Memory B cell (primary cell): ENCODE data around the gene PNPLA7.
"Not testable (repeated sequence)": the region's sequence is repeated elsewhere in the genome, so short reads cannot be mapped to it uniquely, and the experiment has no call there.

ENCODE experiments used
- ATAC-seq: fragments of 150-1000 bp; cut with Tn5 transposase; 2 replicates; pipeline ENCODE4 v1.10.0; 2021; ENCODE audit warnings: low read depth, mild to moderate bottlenecking, moderate library complexity
- DNase-seq, 2 donors: peaks; one replicate each; pipeline ENCODE4 v3.0.0; 2022; ENCODE audit warnings: low spot score in 2 of 2
- H3K27ac Mint-ChIP-seq: one replicate; pipeline ENCODE4 v1.8.0; 2022; ENCODE audit warnings: mild to moderate bottlenecking, moderate library complexity, mixed read lengths
- H3K27me3 Mint-ChIP-seq: one replicate; pipeline ENCODE4 v1.8.0; 2022; ENCODE audit warnings: mixed read lengths
- H3K36me3 Mint-ChIP-seq: one replicate; pipeline ENCODE4 v1.8.0; 2022; ENCODE audit warnings: mild to moderate bottlenecking, mixed read lengths
- H3K4me1 Mint-ChIP-seq: one replicate; pipeline ENCODE4 v1.8.0; 2022; ENCODE audit warnings: mixed read lengths
- H3K4me3 Mint-ChIP-seq: one replicate; pipeline ENCODE4 v1.8.0; 2022; ENCODE audit warnings: mild to moderate bottlenecking, moderate library complexity, mixed read lengths
- H3K9me3 Mint-ChIP-seq: one replicate; pipeline ENCODE4 v1.8.0; 2022; ENCODE audit warnings: mixed read lengths

The PNPLA7 gene

GRCh38 chr9:137417161-137418021 is 132.8 kb downstream of the PNPLA7 start:
- DNase-seq (no peak), ATAC-seq (no peak)
- H3K4me1 Mint-ChIP-seq, result peaks cover 8% of the 10 kb centered on the region
- no peaks in the 10 kb centered on the region for H3K36me3 Mint-ChIP-seq
- H3K27ac Mint-ChIP-seq, result no peak overlapping the region
- H3K9me3 Mint-ChIP-seq, result no peaks in the 10 kb centered on the region
- H3K4me3 Mint-ChIP-seq, result peak overlapping the region; percentile 57
- no peaks in the 10 kb centered on the region for H3K27me3 Mint-ChIP-seq

DNA sequence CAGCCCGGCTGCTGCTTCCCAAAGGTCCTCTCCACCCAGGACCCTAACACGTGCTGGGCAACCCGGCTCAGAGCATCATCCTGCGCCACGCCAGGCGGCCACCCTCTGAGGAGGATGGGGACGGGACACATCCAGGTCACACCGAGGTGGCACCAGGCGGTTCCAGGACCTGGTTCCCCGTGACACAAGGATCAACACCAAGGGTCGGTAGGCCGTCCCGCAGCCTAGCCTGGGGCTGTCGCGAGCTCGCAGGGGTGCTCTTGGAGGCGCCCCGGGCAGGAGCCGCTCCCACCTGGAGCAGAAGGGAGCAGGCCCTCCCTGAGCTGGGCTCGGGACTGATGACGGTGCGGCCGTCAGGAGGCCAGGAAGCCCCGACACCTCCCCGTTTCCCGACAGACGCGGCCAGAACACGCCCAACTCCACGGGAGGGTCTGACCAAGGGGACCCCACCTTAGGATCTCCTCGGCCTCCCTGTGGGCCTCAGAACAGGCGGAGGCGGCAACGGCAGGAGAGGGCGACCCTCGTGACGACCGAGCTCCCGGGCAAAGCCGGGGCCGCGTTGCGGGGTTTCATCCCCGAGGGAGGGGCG is 133.5 kb downstream of the PNPLA7 start:
- DNase-seq (no peak), ATAC-seq (no peak)
- no peaks in the 10 kb centered on the region for H3K9me3 Mint-ChIP-seq
- H3K27ac Mint-ChIP-seq, result no peak overlapping the region
- no peaks in the 10 kb centered on the region for H3K36me3 Mint-ChIP-seq
- H3K27me3 Mint-ChIP-seq, result no peaks in the 10 kb centered on the region
- H3K4me1 Mint-ChIP-seq, result peaks cover 8% of the 10 kb centered on the region
- H3K4me3 Mint-ChIP-seq, result no peak overlapping the region

DNA sequence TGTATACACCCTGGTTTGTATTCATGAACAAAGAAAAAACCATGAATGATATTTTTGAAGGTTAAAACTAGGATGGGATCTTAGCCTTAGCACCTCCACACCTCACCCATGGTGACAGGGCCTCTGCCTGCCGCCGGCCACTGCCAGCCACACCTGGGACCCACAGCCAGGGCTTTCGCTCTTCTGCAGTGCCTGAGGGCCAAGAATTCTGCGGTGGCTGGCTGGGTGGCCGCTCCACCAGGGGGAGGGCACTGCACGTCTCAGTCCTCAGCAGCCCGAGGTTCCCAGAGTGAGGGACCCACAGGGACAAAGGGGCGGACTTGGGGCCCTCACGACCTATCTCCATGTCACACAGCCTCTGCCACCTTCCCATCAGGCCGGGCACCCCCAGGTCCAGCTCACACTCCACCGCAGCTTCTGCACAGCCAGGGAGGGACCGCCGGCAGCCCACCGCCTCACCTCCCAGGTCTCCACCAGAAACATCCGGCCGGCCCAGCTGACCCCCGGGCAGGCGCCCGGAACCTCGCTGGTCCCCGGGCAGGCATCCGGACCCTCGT is 134.1 kb downstream of the PNPLA7 start:
- Mint-ChIP-seq H3K27me3 (no peaks in the 10 kb centered on the region), H3K4me1 (peaks cover 8% of the 10 kb centered on the region), H3K27ac (no peak overlapping the region), H3K4me3 (no peak overlapping the region), H3K36me3 (no peaks in the 10 kb centered on the region), H3K9me3 (no peaks in the 10 kb centered on the region)
- no peak for DNase-seq
- no peak for ATAC-seq

DNA sequence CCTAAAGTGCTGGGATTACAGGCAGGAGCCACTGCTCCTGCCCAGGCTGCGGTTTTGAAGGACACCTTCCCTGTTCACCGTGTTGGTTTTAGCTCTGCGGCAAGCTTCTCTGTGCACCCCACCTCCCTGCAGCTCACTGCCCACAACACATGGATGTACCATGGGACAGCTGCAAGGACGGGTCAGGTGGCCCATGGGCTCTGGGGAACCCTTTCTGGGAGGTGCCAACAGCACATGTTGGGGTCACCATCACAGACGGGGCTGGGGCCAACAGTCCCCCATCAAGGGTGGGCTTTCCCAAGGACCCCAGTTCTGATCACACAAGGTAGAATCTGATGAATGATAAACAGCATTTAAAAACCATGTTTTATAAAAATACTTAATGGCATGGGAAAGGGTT is 134.8 kb downstream of the PNPLA7 start:
- no peak for ATAC-seq
- H3K27me3 Mint-ChIP-seq, result no peaks in the 10 kb centered on the region
- no peaks in the 10 kb centered on the region for H3K36me3 Mint-ChIP-seq
- H3K4me1 Mint-ChIP-seq, result peaks cover 8% of the 10 kb centered on the region
- no peaks in the 10 kb centered on the region for H3K9me3 Mint-ChIP-seq
- no peak overlapping the region for H3K4me3 Mint-ChIP-seq
- no peak overlapping the region for H3K27ac Mint-ChIP-seq
- no peak for DNase-seq

- no peak for ATAC-seq
- no peak overlapping the region for H3K4me3 Mint-ChIP-seq
These were observed 137.8 kb downstream of the PNPLA7 start for GRCh38 chr9:137412431-137412830.

DNA sequence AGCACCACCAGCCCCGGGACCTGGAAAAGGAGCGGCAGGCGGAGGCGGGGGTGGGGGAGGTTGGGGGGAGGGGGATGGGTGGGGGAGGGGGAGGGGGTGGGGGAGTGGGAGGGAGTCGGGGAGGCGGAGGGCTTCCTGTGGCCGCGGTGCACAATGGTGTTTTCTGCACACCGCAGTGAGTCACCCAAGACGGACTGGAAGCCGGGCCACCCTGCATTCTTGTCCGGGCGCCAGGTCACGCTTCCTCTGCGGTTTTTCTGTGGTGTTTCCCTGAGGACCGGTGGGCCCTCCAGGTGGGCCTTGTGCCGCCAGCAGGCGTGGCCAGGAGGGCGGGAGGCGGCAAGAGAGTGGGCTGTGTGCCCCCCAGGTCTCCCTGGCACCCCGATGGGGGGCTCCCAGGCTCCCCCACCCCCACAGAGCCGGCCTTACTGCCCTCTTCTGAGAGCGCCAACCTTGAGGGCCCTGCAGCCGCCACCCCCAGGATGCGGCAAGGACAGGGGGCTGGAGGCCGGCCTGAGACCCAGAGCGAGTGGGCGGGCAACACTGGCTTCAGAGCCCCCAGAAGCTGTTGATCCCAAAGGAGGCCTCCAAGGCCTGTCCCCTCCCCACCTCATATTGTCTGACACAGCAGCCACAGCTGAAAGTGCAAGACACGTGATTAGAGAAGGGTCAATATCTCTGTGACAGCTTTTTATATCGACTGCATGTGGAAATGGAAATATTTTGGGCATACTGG is 138.4 kb downstream of the PNPLA7 start:
- Mint-ChIP-seq H3K27me3 (peaks cover 4% of the 10 kb centered on the region), H3K4me1 (peaks cover 12% of the 10 kb centered on the region), H3K36me3 (peaks cover 3% of the 10 kb centered on the region), H3K4me3 (peak overlapping the region; percentile 21), H3K27ac (no peak overlapping the region), H3K9me3 (no peaks in the 10 kb centered on the region)
- DNase-seq, result no peak
- ATAC-seq, result peak; percentile 25

More at GRCh38 chr9:137412431-137412830, 137.8 kb downstream of the PNPLA7 start:
- Mint-ChIP-seq H3K9me3 (no peaks in the 10 kb centered on the region), H3K27ac (no peak overlapping the region), H3K27me3 (peaks cover 4% of the 10 kb centered on the region), H3K36me3 (peaks cover 3% of the 10 kb centered on the region), H3K4me1 (peaks cover 12% of the 10 kb centered on the region)
- DNase-seq, result no peak

DNA sequence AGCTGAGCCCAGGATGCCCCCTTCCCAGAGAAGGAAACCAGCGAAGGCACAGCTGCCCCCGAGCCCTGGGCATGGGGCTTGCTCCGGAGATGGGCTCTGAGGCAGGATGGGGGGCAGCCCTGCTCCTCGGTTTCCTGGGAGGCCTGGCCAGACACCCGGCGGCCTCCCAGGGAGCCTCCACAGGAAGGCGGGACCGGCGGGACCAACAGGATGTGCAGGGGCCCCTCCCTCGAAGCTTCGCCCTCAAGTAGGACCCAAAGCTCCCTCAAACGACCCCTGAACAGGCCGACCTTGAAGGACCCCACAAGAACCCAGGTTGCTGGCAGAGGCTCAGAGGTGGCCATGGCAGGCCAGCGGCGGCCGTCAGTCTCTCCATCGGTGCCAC is 138.9 kb downstream of the PNPLA7 start:
- Mint-ChIP-seq H3K9me3 (no peaks in the 10 kb centered on the region), H3K27me3 (peaks cover 4% of the 10 kb centered on the region), H3K4me3 (no peak overlapping the region), H3K4me1 (peaks cover 12% of the 10 kb centered on the region), H3K27ac (no peak overlapping the region), H3K36me3 (peaks cover 3% of the 10 kb centered on the region)
- ATAC-seq (no peak), DNase-seq (no peak)

GRCh38 chr9:137410891-137411249 is 139.3 kb downstream of the PNPLA7 start:
- DNase-seq, result no peak
- no peak for ATAC-seq
- H3K4me1 Mint-ChIP-seq, result peaks cover 12% of the 10 kb centered on the region
- peaks cover 4% of the 10 kb centered on the region for H3K27me3 Mint-ChIP-seq
- no peaks in the 10 kb centered on the region for H3K9me3 Mint-ChIP-seq
- peaks cover 3% of the 10 kb centered on the region for H3K36me3 Mint-ChIP-seq
- no peak overlapping the region for H3K4me3 Mint-ChIP-seq
- no peak overlapping the region for H3K27ac Mint-ChIP-seq

DNA sequence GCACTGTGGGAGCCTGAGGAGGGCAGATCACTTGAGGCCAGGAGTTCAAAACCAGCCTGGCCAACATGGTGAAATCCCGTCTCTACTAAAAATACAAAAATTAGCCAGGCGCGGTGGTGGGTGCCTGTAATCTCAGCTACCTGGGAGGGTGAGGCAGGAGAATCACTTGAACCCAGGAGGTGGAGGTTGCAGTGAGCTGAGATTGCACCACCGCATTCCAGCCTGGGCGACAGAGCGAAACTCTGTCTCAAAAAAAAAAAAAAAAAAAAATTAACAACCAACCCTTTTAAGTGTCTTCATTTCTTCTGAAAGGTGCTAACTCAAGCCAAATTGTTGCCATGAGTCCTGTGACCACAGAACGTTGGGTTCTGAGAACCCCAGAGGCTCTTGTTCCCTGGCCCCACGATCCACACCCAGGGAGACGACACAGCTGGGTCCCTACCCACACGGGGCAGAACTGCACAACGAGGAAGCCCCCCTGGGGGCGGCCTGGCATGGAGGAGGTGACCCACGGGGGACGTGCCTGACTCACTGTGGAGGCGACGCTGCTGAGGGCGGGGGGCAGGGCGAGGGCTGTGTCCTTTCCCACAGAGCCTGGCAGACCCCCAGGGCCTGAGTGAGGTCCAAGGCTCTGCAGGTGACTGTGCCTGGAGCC is 139.8 kb downstream of the PNPLA7 start:
- H3K4me3 Mint-ChIP-seq, H3K36me3 Mint-ChIP-seq, H3K27ac Mint-ChIP-seq, ATAC-seq, DNase-seq, H3K27me3 Mint-ChIP-seq, H3K9me3 Mint-ChIP-seq: not testable (repeated sequence)
- H3K4me1 Mint-ChIP-seq, result peaks cover 12% of the 10 kb centered on the region
